ENCODE data around the gene ERICH3.

ERICH3 gene

GRCh38 chr1:74618974-74619373, 54.6 kb downstream of the ERICH3 start:
- FAIRE-seq = no peak
- TF ChIP-seq TAF1 (IDR thresholded peaks at IDR 0.05; ENCODE audit: borderline replicate concordance, low read depth, low read length) = no peak
- TF ChIP-seq POLR2A (IDR thresholded peaks at IDR 0.05; ENCODE audit: low read depth, low read length) = no peak
- TF ChIP-seq POLR2AphosphoS5 (IDR thresholded peaks at IDR 0.05; ENCODE audit: low read depth, low read length) = no peak

GRCh38 chr1:74613894-74614293, 59.7 kb downstream of the ERICH3 start:
- TF ChIP-seq POLR2AphosphoS5 (IDR thresholded peaks at IDR 0.05; ENCODE audit: low read depth, low read length) = no peak
- FAIRE-seq (no peak), DNase-seq (ENCODE audit: insufficient read length) (no peak)

More at GRCh38 chr1:74618974-74619373, 54.6 kb downstream of the ERICH3 start:
- DNase-seq (ENCODE audit: insufficient read length) = no peak

GRCh38 chr1:74611887-74612286, 61.7 kb downstream of the ERICH3 start:
- FAIRE-seq (no peak), DNase-seq (ENCODE audit: insufficient read length) (no peak)
- TF ChIP-seq POLR2AphosphoS5 (IDR thresholded peaks at IDR 0.05; ENCODE audit: low read depth, low read length) (no peak), POLR2A (IDR thresholded peaks at IDR 0.05; ENCODE audit: low read depth, low read length) (no peak), TAF1 (IDR thresholded peaks at IDR 0.05; ENCODE audit: borderline replicate concordance, low read depth, low read length) (no peak)

GRCh38 chr1:74610961-74611360, 62.6 kb downstream of the ERICH3 start:
- DNase-seq (ENCODE audit: insufficient read length) = no peak
- no peak for FAIRE-seq
- no peak for TF ChIP-seq TAF1 (IDR thresholded peaks at IDR 0.05; ENCODE audit: borderline replicate concordance, low read depth, low read length)
- no peak for TF ChIP-seq POLR2A (IDR thresholded peaks at IDR 0.05; ENCODE audit: low read depth, low read length)
- TF ChIP-seq POLR2AphosphoS5 (IDR thresholded peaks at IDR 0.05; ENCODE audit: low read depth, low read length) = no peak

- FAIRE-seq (no peak), DNase-seq (ENCODE audit: insufficient read length) (no peak)
- TF ChIP-seq POLR2A (IDR thresholded peaks at IDR 0.05; ENCODE audit: low read depth, low read length) = no peak
- no peak for TF ChIP-seq POLR2AphosphoS5 (IDR thresholded peaks at IDR 0.05; ENCODE audit: low read depth, low read length)
- no peak for TF ChIP-seq TAF1 (IDR thresholded peaks at IDR 0.05; ENCODE audit: borderline replicate concordance, low read depth, low read length)
These were observed 63.7 kb downstream of the ERICH3 start for GRCh38 chr1:74609810-74610371.

- TF ChIP-seq POLR2AphosphoS5 (IDR thresholded peaks at IDR 0.05; ENCODE audit: low read depth, low read length) = no peak
- TF ChIP-seq POLR2A (IDR thresholded peaks at IDR 0.05; ENCODE audit: low read depth, low read length) = no peak
- TF ChIP-seq TAF1 (IDR thresholded peaks at IDR 0.05; ENCODE audit: borderline replicate concordance, low read depth, low read length) = no peak
- FAIRE-seq (no peak), DNase-seq (ENCODE audit: insufficient read length) (no peak)
These were observed 76.9 kb downstream of the ERICH3 start for GRCh38 chr1:74596717-74597116.

GRCh38 chr1:74593887-74594866, 79.4 kb downstream of the ERICH3 start:
- no peak for FAIRE-seq
- TF ChIP-seq POLR2A (IDR thresholded peaks at IDR 0.05; ENCODE audit: low read depth, low read length) (no peak), TAF1 (IDR thresholded peaks at IDR 0.05; ENCODE audit: borderline replicate concordance, low read depth, low read length) (no peak), POLR2AphosphoS5 (IDR thresholded peaks at IDR 0.05; ENCODE audit: low read depth, low read length) (no peak)

GRCh38 chr1:74592580-74593355, 80.8 kb downstream of the ERICH3 start:
- DNase-seq (ENCODE audit: insufficient read length) (no peak), FAIRE-seq (no peak)
- TF ChIP-seq POLR2A (IDR thresholded peaks at IDR 0.05; ENCODE audit: low read depth, low read length) (no peak), POLR2AphosphoS5 (IDR thresholded peaks at IDR 0.05; ENCODE audit: low read depth, low read length) (no peak)

More at GRCh38 chr1:74593887-74594866, 79.4 kb downstream of the ERICH3 start:
- no peak for DNase-seq (ENCODE audit: insufficient read length)

GRCh38 chr1:74591949-74592348, 81.6 kb downstream of the ERICH3 start:
- TF ChIP-seq TAF1 (IDR thresholded peaks at IDR 0.05; ENCODE audit: borderline replicate concordance, low read depth, low read length) = no peak
- TF ChIP-seq POLR2A (IDR thresholded peaks at IDR 0.05; ENCODE audit: low read depth, low read length) = no peak
- no peak for TF ChIP-seq POLR2AphosphoS5 (IDR thresholded peaks at IDR 0.05; ENCODE audit: low read depth, low read length)
- no peak for DNase-seq (ENCODE audit: insufficient read length)

GRCh38 chr1:74590288-74590687, 83.3 kb downstream of the ERICH3 start:
- no peak for TF ChIP-seq TAF1 (IDR thresholded peaks at IDR 0.05; ENCODE audit: borderline replicate concordance, low read depth, low read length)
- no peak for TF ChIP-seq POLR2A (IDR thresholded peaks at IDR 0.05; ENCODE audit: low read depth, low read length)
- no peak for TF ChIP-seq POLR2AphosphoS5 (IDR thresholded peaks at IDR 0.05; ENCODE audit: low read depth, low read length)
- FAIRE-seq (no peak), DNase-seq (ENCODE audit: insufficient read length) (no peak)

More at GRCh38 chr1:74591949-74592348, 81.6 kb downstream of the ERICH3 start:
- no peak for FAIRE-seq

- TF ChIP-seq TAF1 (IDR thresholded peaks at IDR 0.05; ENCODE audit: borderline replicate concordance, low read depth, low read length) (no peak), POLR2A (IDR thresholded peaks at IDR 0.05; ENCODE audit: low read depth, low read length) (no peak), POLR2AphosphoS5 (IDR thresholded peaks at IDR 0.05; ENCODE audit: low read depth, low read length) (no peak)
- FAIRE-seq = no peak
- no peak for DNase-seq (ENCODE audit: insufficient read length)
These were observed 85.7 kb downstream of the ERICH3 start for GRCh38 chr1:74587888-74588287.

All from GM12892 (cell line).